Peyer's patch (tissue), 4 donors: ENCODE data around the gene RILP. TPM values are rescaled to one million over a fixed set of nuclear protein-coding genes. Genes with fewer than 3 reads are reported as not detected.
A peak's percentile ranks its signal among the peaks of the same experiment; 100 is the strongest.

Experiments
- DNase-seq, 3 donors: peaks; one replicate each; pipeline ENCODE4 v3.0.0-alpha.2; 2017 to 2019
- H3K27ac ChIP-seq, 4 donors: fragments of 200-600 bp; sonication (generic); one replicate each; pipeline ENCODE4 v1.5.1; 2016 to 2019
- H3K27me3 ChIP-seq, 2 donors: fragments of 200-600 bp; sonication (generic); one replicate each; pipeline ENCODE4 v1.5.1; 2019
- H3K36me3 ChIP-seq, 3 donors: fragments of 200-600 bp; sonication (generic); one replicate each; pipeline ENCODE4 v1.5.1; 2016 to 2019
- H3K4me1 ChIP-seq, 4 donors: fragments of 200-600 bp; sonication (generic); one replicate each; pipeline ENCODE4 v1.5.1; 2016 to 2019
- H3K4me3 ChIP-seq, 4 donors: fragments of 200-600 bp; sonication (generic); 1 replicate in 3 of 4; 2 replicates in 1 of 4; pipeline ENCODE4 v1.5.1; 2016 to 2019; ENCODE audit warnings: mild to moderate bottlenecking in 1 of 4
- H3K9me3 ChIP-seq, 4 donors: fragments of 200-600 bp; sonication (generic); one replicate each; pipeline ENCODE4 v1.5.1; 2016 to 2019; ENCODE audit warnings: mild to moderate bottlenecking in 1 of 4
- CTCF ChIP-seq, 6 experiments: fragments of 450-650 bp in 4 of 6; fragments of 200-600 bp in 2 of 6; sonication (generic) in 1 of 6; IDR thresholded peaks; one replicate each; pipeline ENCODE4 v1.5.1; 2017 to 2019; ENCODE audit warnings: antibody characterized with exemption in 6 of 6, mild to moderate bottlenecking in 3 of 6, moderate library complexity in 1 of 6
- POLR2A ChIP-seq, 2 donors: fragments of 450-650 bp; IDR thresholded peaks; one replicate each; pipeline ENCODE4 v1.5.1; 2017; ENCODE audit warnings: antibody characterized with exemption in 2 of 2, mild to moderate bottlenecking in 2 of 2, moderate library complexity in 2 of 2
- total RNA-seq, 4 donors: library from RNA; depleted of rRNA; stranded (reverse); fragments of >200 nt; gene quantifications; one replicate each; pipeline ENCODE4 v1.1.0, GENCODE V29; 2016

RILP gene
- total RNA-seq, 4 donors from 2014 or later, result 29.7 to 173 (median 92.3) TPM

GRCh38 chr17:1628856-1629503 is 20.7 kb downstream of the RILP start:
- peak; percentile 35 to 50 for TF ChIP-seq POLR2A (IDR thresholded peaks at IDR 0.05)
- peak; percentile 40 to 67 (median 50) for TF ChIP-seq CTCF (IDR thresholded peaks at IDR 0.05)
- peak; percentile 96 to 98 (median 97) for DNase-seq
- H3K27me3 ChIP-seq, result no peaks in the 10 kb centered on the region
- H3K9me3 ChIP-seq, result no peaks in the 10 kb centered on the region
- H3K4me1 ChIP-seq, result peaks cover 0 to 20% (median 15%) of the 10 kb centered on the region in 4 donors
- H3K27ac ChIP-seq, result peak overlapping the region; percentile 87 to 99 (median 91)
- H3K36me3 ChIP-seq, result no peaks in the 10 kb centered on the region
- peak overlapping the region; percentile 76 to 89 (median 84) for H3K4me3 ChIP-seq

GRCh38 chr17:1627982-1628855 is 21.4 kb downstream of the RILP start, which contains the start of gene SLC43A2:
TSS of gene SLC43A2 (minus strand) at chr17:1628834. CDS start at chr17:1627874, 960 bp downstream.
- Histone ChIP-seq H3K27me3 (no peaks in the 10 kb centered on the region), H3K9me3 (no peaks in the 10 kb centered on the region), H3K27ac (peak within 1 kb of the TSS; percentile 87 to 99 (median 91)), H3K4me1 (peaks cover 0 to 20% (median 15%) of the 10 kb centered on the region in 4 donors), H3K36me3 (no peaks in the 10 kb centered on the region), H3K4me3 (peak within 1 kb of the TSS; percentile 76 to 89 (median 84))
- TF ChIP-seq CTCF (IDR thresholded peaks at IDR 0.05) (no peak), POLR2A (IDR thresholded peaks at IDR 0.05) (peak; percentile 45 to 63)
- DNase-seq, result peak; percentile 85 to 92 (median 90)

- peaks cover 0 to 20% (median 15%) of the 10 kb centered on the region in 4 donors for H3K4me1 ChIP-seq
- no peaks in the 10 kb centered on the region for H3K27me3 ChIP-seq
- H3K4me3 ChIP-seq, result peak overlapping the region; percentile 76 to 89 (median 84)
- H3K27ac ChIP-seq, result peak overlapping the region; percentile 87 to 99 (median 91)
- TF ChIP-seq POLR2A (IDR thresholded peaks at IDR 0.05), result peak in 1 of 2 donors; percentile 32
- no peak for TF ChIP-seq CTCF (IDR thresholded peaks at IDR 0.05)
- H3K36me3 ChIP-seq, result no peaks in the 10 kb centered on the region
- H3K9me3 ChIP-seq, result no peaks in the 10 kb centered on the region
- peak in 2 of 3 donors; percentile 77 to 80 for DNase-seq
These were observed 22.3 kb downstream of the RILP start for GRCh38 chr17:1627182-1627981.

- no peak for DNase-seq
- TF ChIP-seq POLR2A (IDR thresholded peaks at IDR 0.05) (peak; percentile 62 to 64), CTCF (IDR thresholded peaks at IDR 0.05) (no peak)
- Histone ChIP-seq H3K4me1 (peaks cover 0 to 20% (median 15%) of the 10 kb centered on the region in 4 donors), H3K9me3 (no peaks in the 10 kb centered on the region), H3K27ac (peak overlapping the region; percentile 87 to 99 (median 91)), H3K27me3 (no peaks in the 10 kb centered on the region), H3K36me3 (no peaks in the 10 kb centered on the region), H3K4me3 (peak overlapping the region in 2 of 4 donors; percentile 76 to 86)
These were observed 23.3 kb downstream of the RILP start for GRCh38 chr17:1626333-1626732.

GRCh38 chr17:1625581-1625980 is 24.1 kb downstream of the RILP start:
- Histone ChIP-seq H3K9me3 (no peaks in the 10 kb centered on the region), H3K27me3 (no peaks in the 10 kb centered on the region), H3K27ac (peak overlapping the region in 3 of 4 donors; percentile 50 to 99 (median 88)), H3K4me3 (no peak overlapping the region), H3K4me1 (peaks cover 0 to 23% (median 17%) of the 10 kb centered on the region in 4 donors), H3K36me3 (no peaks in the 10 kb centered on the region)
- DNase-seq, result no peak
- TF ChIP-seq CTCF (IDR thresholded peaks at IDR 0.05) (no peak), POLR2A (IDR thresholded peaks at IDR 0.05) (no peak)
